ENCODE data around the gene PXDN.
"Not testable (repeated sequence)": the region's sequence is repeated elsewhere in the genome, so short reads cannot be mapped to it uniquely, and the experiment has no call there.

The PXDN gene

GRCh38 chr2:1680222-1681016 is 63.9 kb downstream of the PXDN start:
- Histone ChIP-seq H3K4me3 (ENCODE audit: low read length) (no peak overlapping the region), H3K27me3 (ENCODE audit: control insufficient read depth, insufficient read depth, low read length) (no peaks in the 10 kb centered on the region), H3K9me3 (ENCODE audit: control insufficient read depth, insufficient read depth, low read length) (no peaks in the 10 kb centered on the region), H3K36me3 (ENCODE audit: control insufficient read depth, insufficient read depth, low read length) (peaks cover 36% of the 10 kb centered on the region), H3K27ac (ENCODE audit: low read length) (no peak overlapping the region), H3K4me1 (ENCODE audit: control insufficient read depth, insufficient read depth, low read length) (peaks cover 2% of the 10 kb centered on the region; the same call in 1 of the 2 replicates)
- no peak for DNase-seq (ENCODE audit: low read depth, low spot score)
- no CpG with 5 or more reads among the region's 33 CpGs for WGBS (ENCODE audit: insufficient coverage, insufficient read length)

GRCh38 chr2:1679488-1680039 is 64.8 kb downstream of the PXDN start:
- H3K9me3 ChIP-seq (ENCODE audit: control insufficient read depth, insufficient read depth, low read length); H3K4me1 ChIP-seq (ENCODE audit: control insufficient read depth, insufficient read depth, low read length); H3K27ac ChIP-seq (ENCODE audit: low read length); DNase-seq (ENCODE audit: low read depth, low spot score); H3K4me3 ChIP-seq (ENCODE audit: low read length); H3K27me3 ChIP-seq (ENCODE audit: control insufficient read depth, insufficient read depth, low read length): not testable (repeated sequence)
- peaks cover 40% of the 10 kb centered on the region for H3K36me3 ChIP-seq (ENCODE audit: control insufficient read depth, insufficient read depth, low read length)
- 100% methylated on average over 11 of the region's 11 CpGs for WGBS (ENCODE audit: insufficient coverage, insufficient read length)

- H3K9me3 ChIP-seq (ENCODE audit: control insufficient read depth, insufficient read depth, low read length); H3K27me3 ChIP-seq (ENCODE audit: control insufficient read depth, insufficient read depth, low read length); DNase-seq (ENCODE audit: low read depth, low spot score); H3K4me3 ChIP-seq (ENCODE audit: low read length); H3K4me1 ChIP-seq (ENCODE audit: control insufficient read depth, insufficient read depth, low read length); H3K27ac ChIP-seq (ENCODE audit: low read length): not testable (repeated sequence)
- H3K36me3 ChIP-seq (ENCODE audit: control insufficient read depth, insufficient read depth, low read length), result peaks cover 43% of the 10 kb centered on the region
- WGBS (ENCODE audit: insufficient coverage, insufficient read length), result 100% methylated on average over 5 of the region's 7 CpGs
These were observed 65.2 kb downstream of the PXDN start for GRCh38 chr2:1679065-1679464.

GRCh38 chr2:1678609-1679008 is 65.7 kb downstream of the PXDN start:
- Histone ChIP-seq H3K4me1 (ENCODE audit: control insufficient read depth, insufficient read depth, low read length) (no peaks in the 10 kb centered on the region), H3K9me3 (ENCODE audit: control insufficient read depth, insufficient read depth, low read length) (no peaks in the 10 kb centered on the region), H3K4me3 (ENCODE audit: low read length) (no peak overlapping the region), H3K27me3 (ENCODE audit: control insufficient read depth, insufficient read depth, low read length) (no peaks in the 10 kb centered on the region), H3K36me3 (ENCODE audit: control insufficient read depth, insufficient read depth, low read length) (peaks cover 46% of the 10 kb centered on the region), H3K27ac (ENCODE audit: low read length) (no peak overlapping the region)
- no peak for DNase-seq (ENCODE audit: low read depth, low spot score)
- no CpG with 5 or more reads among the region's 14 CpGs for WGBS (ENCODE audit: insufficient coverage, insufficient read length)

GRCh38 chr2:1677821-1678165 is 66.5 kb downstream of the PXDN start:
- no peak overlapping the region for H3K27ac ChIP-seq (ENCODE audit: low read length)
- H3K27me3 ChIP-seq (ENCODE audit: control insufficient read depth, insufficient read depth, low read length), result no peaks in the 10 kb centered on the region
- H3K4me3 ChIP-seq (ENCODE audit: low read length), result no peak overlapping the region
- WGBS (ENCODE audit: insufficient coverage, insufficient read length), result no CpG with 5 or more reads among the region's 12 CpGs
- no peak for DNase-seq (ENCODE audit: low read depth, low spot score)
- no peaks in the 10 kb centered on the region for H3K4me1 ChIP-seq (ENCODE audit: control insufficient read depth, insufficient read depth, low read length)
- H3K9me3 ChIP-seq (ENCODE audit: control insufficient read depth, insufficient read depth, low read length), result no peaks in the 10 kb centered on the region
- H3K36me3 ChIP-seq (ENCODE audit: control insufficient read depth, insufficient read depth, low read length), result peaks cover 52% of the 10 kb centered on the region

GRCh38 chr2:1676913-1677820 is 67.1 kb downstream of the PXDN start:
- H3K9me3 ChIP-seq (ENCODE audit: control insufficient read depth, insufficient read depth, low read length), result no peaks in the 10 kb centered on the region
- WGBS (ENCODE audit: insufficient coverage, insufficient read length), result no CpG with 5 or more reads among the region's 33 CpGs
- no peaks in the 10 kb centered on the region for H3K4me1 ChIP-seq (ENCODE audit: control insufficient read depth, insufficient read depth, low read length)
- DNase-seq (ENCODE audit: low read depth, low spot score), result no peak
- no peak overlapping the region for H3K4me3 ChIP-seq (ENCODE audit: low read length)
- H3K27me3 ChIP-seq (ENCODE audit: control insufficient read depth, insufficient read depth, low read length), result no peaks in the 10 kb centered on the region
- no peak overlapping the region for H3K27ac ChIP-seq (ENCODE audit: low read length)
- peaks cover 52% of the 10 kb centered on the region for H3K36me3 ChIP-seq (ENCODE audit: control insufficient read depth, insufficient read depth, low read length)

GRCh38 chr2:1676091-1676912 is 68.0 kb downstream of the PXDN start:
- WGBS (ENCODE audit: insufficient coverage, insufficient read length), result no CpG with 5 or more reads among the region's 26 CpGs
- H3K27me3 ChIP-seq (ENCODE audit: control insufficient read depth, insufficient read depth, low read length), result no peaks in the 10 kb centered on the region
- no peaks in the 10 kb centered on the region for H3K4me1 ChIP-seq (ENCODE audit: control insufficient read depth, insufficient read depth, low read length)
- H3K4me3 ChIP-seq (ENCODE audit: low read length), result no peak overlapping the region
- H3K27ac ChIP-seq (ENCODE audit: low read length), result no peak overlapping the region
- H3K9me3 ChIP-seq (ENCODE audit: control insufficient read depth, insufficient read depth, low read length), result no peaks in the 10 kb centered on the region
- no peak for DNase-seq (ENCODE audit: low read depth, low spot score)
- peaks cover 49% of the 10 kb centered on the region for H3K36me3 ChIP-seq (ENCODE audit: control insufficient read depth, insufficient read depth, low read length)

GRCh38 chr2:1675633-1676032 is 68.7 kb downstream of the PXDN start:
- Histone ChIP-seq H3K4me1 (ENCODE audit: control insufficient read depth, insufficient read depth, low read length) (no peaks in the 10 kb centered on the region), H3K27me3 (ENCODE audit: control insufficient read depth, insufficient read depth, low read length) (no peaks in the 10 kb centered on the region), H3K36me3 (ENCODE audit: control insufficient read depth, insufficient read depth, low read length) (peaks cover 49% of the 10 kb centered on the region), H3K9me3 (ENCODE audit: control insufficient read depth, insufficient read depth, low read length) (no peaks in the 10 kb centered on the region), H3K4me3 (ENCODE audit: low read length) (no peak overlapping the region), H3K27ac (ENCODE audit: low read length) (no peak overlapping the region)
- DNase-seq (ENCODE audit: low read depth, low spot score), result no peak
- no CpG with 5 or more reads among the region's 8 CpGs for WGBS (ENCODE audit: insufficient coverage, insufficient read length)

GRCh38 chr2:1674766-1675397 is 69.4 kb downstream of the PXDN start:
- H3K27me3 ChIP-seq (ENCODE audit: control insufficient read depth, insufficient read depth, low read length), result no peaks in the 10 kb centered on the region
- H3K27ac ChIP-seq (ENCODE audit: low read length), result no peak overlapping the region
- WGBS (ENCODE audit: insufficient coverage, insufficient read length), result no CpG with 5 or more reads among the region's 18 CpGs
- peaks cover 46% of the 10 kb centered on the region for H3K36me3 ChIP-seq (ENCODE audit: control insufficient read depth, insufficient read depth, low read length)
- no peak for DNase-seq (ENCODE audit: low read depth, low spot score)
- H3K4me1 ChIP-seq (ENCODE audit: control insufficient read depth, insufficient read depth, low read length), result no peaks in the 10 kb centered on the region
- no peak overlapping the region for H3K4me3 ChIP-seq (ENCODE audit: low read length)
- no peaks in the 10 kb centered on the region for H3K9me3 ChIP-seq (ENCODE audit: control insufficient read depth, insufficient read depth, low read length)
